ENCODE measurements around the gene ETV4. TPM values are rescaled to one million over a fixed set of nuclear protein-coding genes. Genes with fewer than 3 reads are reported as not detected.

The ETV4 gene
- total and polyA plus RNA-seq, 2 of the 13 experiments (the other 11 are each of a cell fraction or from before 2014, with no cell fraction given): 128 to 330 TPM

- no peak for TF ChIP-seq ZBTB1 (CRISPR knock-in tag; IDR thresholded peaks at IDR 0.05; ENCODE audit: borderline replicate concordance)
- peak; percentile 93 for TF ChIP-seq PAXIP1 (CRISPR knock-in tag; conservative IDR thresholded peaks at IDR 0.05)
- peak; percentile 1; the same call in 1 of the 2 replicates for TF ChIP-seq CEBPB (IDR thresholded peaks at IDR 0.05; ENCODE audit: borderline replicate concordance, low read depth, low read length)
- no peak for TF ChIP-seq ZNF180 (CRISPR knock-in tag; IDR thresholded peaks at IDR 0.05; ENCODE audit: borderline replicate concordance, low read depth)
- no peak for TF ChIP-seq ZNF777 (CRISPR knock-in tag; IDR thresholded peaks at IDR 0.05)
- TF ChIP-seq ZNF615 (CRISPR knock-in tag; IDR thresholded peaks at IDR 0.05; ENCODE audit: borderline replicate concordance): no peak
- peak; percentile 16; the same call in 1 of the 2 replicates for TF ChIP-seq FOXK1 (CRISPR knock-in tag; IDR thresholded peaks at IDR 0.05; ENCODE audit: borderline replicate concordance, low read depth)
- no peak for TF ChIP-seq ZBTB49 (CRISPR knock-in tag; IDR thresholded peaks at IDR 0.05; ENCODE audit: borderline replicate concordance)
- no peak for TF ChIP-seq SRSF4 (IDR thresholded peaks at IDR 0.05; ENCODE audit: low read depth, low read length, poor library complexity, severe bottlenecking)
- peak; percentile 93 for TF ChIP-seq PHF21A (CRISPR knock-in tag; IDR thresholded peaks at IDR 0.05)
- TF ChIP-seq ZFP62 (CRISPR knock-in tag; IDR thresholded peaks at IDR 0.05): no peak
- peak; percentile 90 for TF ChIP-seq HMG20A (CRISPR knock-in tag; IDR thresholded peaks at IDR 0.05; ENCODE audit: borderline replicate concordance)
- no peak for TF ChIP-seq MATR3 (CRISPR knock-in tag; IDR thresholded peaks at IDR 0.05)
- peak; percentile 88 for TF ChIP-seq CREM (IDR thresholded peaks at IDR 0.05)
- no peak for TF ChIP-seq CREM (CRISPR knock-in tag; IDR thresholded peaks at IDR 0.05)
- TF ChIP-seq ATF3 (CRISPR knock-in tag; IDR thresholded peaks at IDR 0.05): no peak
- no peak for TF ChIP-seq KLF9 (CRISPR knock-in tag; IDR thresholded peaks at IDR 0.05; ENCODE audit: low read depth)
- peak; percentile 89 for TF ChIP-seq MED1 (CRISPR knock-in tag; IDR thresholded peaks at IDR 0.05)
- TF ChIP-seq SMC3 (IDR thresholded peaks at IDR 0.05; ENCODE audit: low read length): peak; percentile 26; the same call in 1 of the 2 replicates
- TF ChIP-seq ETV5 (CRISPR knock-in tag; IDR thresholded peaks at IDR 0.05; ENCODE audit: borderline replicate concordance): peak; percentile 44; the same call in 1 of the 2 replicates
- no peak for TF ChIP-seq FUBP1 (CRISPR knock-in tag; IDR thresholded peaks at IDR 0.05; ENCODE audit: borderline replicate concordance)
- peak; percentile 87 for TF ChIP-seq RCOR2 (CRISPR knock-in tag; IDR thresholded peaks at IDR 0.05)
- TF ChIP-seq KAT8 (CRISPR knock-in tag; IDR thresholded peaks at IDR 0.05): peak; percentile 51; the same call in 1 of the 2 replicates
- no peak for TF ChIP-seq ZNF510 (CRISPR knock-in tag; IDR thresholded peaks at IDR 0.05; ENCODE audit: low read depth)
- TF ChIP-seq CBX5 (CRISPR knock-in tag; IDR thresholded peaks at IDR 0.05; ENCODE audit: borderline replicate concordance): no peak
These were observed 38.5 kb upstream of the ETV4 start (continued) for GRCh38 chr17:43584666-43585102.
